Hypothalamus (tissue), 51 donors: ENCODE measurements around the gene CCL19.

Experiments used
- DNase-seq, 51 donors: peaks; one replicate each; lab custom pipeline; 2025; lab: John Stamatoyannopoulos, UW

CCL19 gene

DNA sequence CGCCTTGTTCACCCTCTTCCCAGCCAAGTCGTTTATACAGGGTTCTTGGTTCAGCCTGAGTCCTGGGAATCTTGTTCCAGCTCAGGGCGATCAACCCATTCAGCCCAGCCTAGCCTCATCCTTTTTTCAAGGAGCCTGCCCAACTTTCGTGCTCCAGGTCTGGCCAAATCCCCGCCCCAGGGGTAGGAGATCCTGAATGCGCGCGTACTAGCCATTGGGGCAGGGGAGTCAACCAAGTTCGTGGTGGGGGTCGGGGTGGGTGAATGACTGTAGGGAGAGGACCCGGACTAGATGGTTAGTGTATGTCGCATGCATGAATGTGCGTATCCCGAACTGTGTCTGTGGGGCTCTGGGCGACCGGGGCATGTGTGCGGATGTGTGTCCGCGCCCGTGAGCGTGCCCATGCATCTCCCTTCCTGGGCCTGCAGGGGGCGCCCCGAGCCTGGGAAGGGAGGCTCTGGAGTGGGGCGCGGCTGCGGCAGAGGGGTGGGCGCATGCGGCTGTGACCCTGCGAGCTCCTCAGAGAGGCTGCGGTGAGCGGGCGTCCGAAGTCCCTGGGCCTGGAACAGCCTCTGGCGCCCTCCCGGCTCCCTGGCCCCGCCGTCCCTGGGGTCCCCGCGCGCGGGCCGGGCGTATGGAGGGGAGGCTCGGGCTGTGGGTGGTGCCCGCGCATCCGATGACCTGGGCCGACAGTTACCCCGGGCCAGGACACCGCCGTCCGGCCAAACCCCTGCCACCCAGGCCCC lies 10.1 kb upstream of the CCL19 start:
- DNase-seq, result peak in 50 of 51 donors; percentile 4 to 79 (median 42)

DNA sequence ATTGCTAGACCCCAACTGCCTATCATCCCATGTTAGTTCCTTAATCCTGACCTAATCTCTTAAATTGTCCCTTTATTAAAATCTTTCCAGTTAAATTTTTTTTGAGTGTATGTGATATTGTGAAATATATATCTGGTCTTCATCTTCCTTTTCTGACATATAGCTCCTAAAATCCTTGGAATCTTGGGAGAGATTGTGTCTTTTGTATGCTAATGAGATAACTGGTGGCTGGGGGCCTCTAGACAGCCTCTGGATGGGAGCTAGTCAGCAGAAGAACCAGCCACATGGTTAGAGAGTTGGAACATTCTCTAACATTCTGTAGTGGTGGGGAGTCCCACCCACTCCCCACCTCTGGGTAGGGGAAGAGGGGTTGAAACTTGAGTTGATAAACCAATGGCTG lies 3.7 kb upstream of the CCL19 start:
- no peak for DNase-seq

DNA sequence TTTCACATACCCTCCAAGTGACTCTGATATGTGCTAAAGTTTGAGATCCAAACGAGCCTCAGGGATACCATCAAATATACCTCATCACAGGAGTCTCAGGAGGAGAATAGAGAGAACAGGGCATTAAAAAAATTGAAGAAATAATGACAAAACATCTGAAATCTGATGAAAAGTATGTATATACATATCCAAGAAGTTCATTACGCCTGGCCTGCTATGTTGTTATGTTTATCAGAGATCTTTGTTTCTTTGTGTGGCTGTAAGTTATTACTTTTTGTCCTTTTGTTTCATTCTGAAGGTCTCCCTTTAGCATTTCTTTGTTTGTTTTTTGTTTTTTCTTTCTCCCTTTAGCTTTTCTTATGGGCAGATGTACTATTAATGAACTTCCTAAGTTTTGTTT lies 2.5 kb upstream of the CCL19 start:
- DNase-seq, result no peak

DNA sequence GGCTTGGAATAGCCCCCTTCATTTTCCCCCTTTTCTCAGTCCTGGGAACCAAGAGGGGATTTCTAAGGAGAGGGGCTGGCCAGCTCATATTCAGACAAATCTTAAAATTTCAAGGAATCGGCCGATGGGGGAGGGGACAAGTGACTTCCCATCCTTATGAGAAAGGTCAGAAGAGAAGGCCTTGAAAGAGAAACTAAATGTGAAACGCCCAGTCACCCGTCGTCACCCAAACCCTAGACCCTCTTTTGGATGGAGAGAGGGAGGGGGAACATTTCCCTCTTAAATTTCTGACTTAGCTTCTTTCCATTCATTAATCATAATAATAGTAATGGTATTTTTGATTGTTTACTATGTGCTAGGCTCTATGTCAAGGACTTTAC lies 850 bp upstream of the CCL19 start:
- no peak for DNase-seq

DNA sequence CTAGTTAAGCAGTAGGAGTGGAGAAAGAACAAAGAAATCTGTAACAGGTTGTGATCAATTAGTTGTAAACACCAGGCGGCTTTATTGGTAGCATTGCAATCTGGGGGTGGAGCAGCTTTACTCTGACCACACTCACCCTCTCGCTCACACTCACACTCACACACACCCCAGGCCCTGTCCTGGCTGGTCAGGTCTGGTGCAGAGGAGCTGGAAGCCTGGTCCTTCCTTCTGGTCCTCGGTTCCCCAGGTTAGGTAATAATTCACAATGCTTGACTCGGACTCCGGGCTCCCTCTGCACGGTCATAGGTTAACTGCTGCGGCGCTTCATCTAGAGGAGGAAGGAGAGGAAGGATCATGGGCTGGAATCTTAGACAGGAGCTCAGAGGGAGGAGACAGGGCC lies 1.6 kb downstream of the CCL19 start:
- DNase-seq, result no peak

DNA sequence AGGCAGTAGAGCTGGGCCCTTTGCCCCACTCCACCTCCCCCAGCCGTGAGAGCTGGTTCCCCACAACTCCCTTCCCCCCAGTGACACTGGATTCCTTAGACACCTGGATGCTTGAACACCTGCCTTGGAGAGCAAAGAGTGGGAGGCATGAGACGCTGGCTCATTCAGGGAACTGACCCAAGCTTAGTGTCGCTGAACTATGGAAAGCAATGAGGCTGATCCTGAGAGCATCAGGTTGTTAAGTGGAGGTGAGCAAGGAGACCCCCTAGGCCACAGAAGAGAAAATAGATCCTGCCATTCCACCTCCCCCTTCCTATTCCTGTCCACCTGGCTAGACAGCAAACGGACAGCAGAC lies 2.0 kb downstream of the CCL19 start:
- no peak for DNase-seq

DNA sequence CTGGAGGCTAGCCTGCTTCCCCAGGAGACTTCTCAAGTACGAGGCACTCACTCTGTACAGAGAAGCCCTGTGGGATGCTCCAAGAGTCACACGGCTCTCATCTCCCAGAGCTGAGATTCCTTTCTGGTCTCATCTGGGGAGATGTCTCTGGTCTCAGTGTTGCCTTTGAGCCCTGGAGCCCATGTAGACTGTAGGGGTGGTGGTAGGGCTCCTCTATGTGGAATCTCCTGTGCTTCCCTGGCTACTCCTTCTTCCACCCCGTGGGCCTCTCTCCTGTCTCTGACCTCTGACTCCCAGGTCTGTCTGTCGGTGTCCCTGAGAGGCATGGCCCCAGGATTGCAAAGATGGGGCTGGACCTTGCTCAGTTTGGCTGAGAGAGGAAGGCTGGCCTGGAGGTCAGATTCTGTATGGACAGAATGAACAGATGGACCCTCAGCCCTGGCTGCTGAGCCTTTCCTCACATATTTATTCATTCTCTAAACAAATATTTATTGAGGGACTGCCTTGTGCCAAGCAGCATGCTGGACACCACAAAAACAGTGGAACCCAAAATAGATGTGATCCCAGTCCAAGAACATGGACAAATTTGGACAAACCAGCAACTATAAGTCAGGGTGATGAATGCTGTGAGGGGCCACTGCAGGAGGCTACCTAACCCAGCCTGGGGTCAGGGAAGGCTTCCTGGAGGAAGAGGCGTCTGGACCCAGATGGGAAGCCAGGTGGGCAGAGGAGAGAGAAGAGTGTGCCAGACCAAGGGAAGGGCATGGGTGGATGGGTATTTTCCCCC lies 2.6 kb downstream of the CCL19 start:
- DNase-seq, result no peak

DNA sequence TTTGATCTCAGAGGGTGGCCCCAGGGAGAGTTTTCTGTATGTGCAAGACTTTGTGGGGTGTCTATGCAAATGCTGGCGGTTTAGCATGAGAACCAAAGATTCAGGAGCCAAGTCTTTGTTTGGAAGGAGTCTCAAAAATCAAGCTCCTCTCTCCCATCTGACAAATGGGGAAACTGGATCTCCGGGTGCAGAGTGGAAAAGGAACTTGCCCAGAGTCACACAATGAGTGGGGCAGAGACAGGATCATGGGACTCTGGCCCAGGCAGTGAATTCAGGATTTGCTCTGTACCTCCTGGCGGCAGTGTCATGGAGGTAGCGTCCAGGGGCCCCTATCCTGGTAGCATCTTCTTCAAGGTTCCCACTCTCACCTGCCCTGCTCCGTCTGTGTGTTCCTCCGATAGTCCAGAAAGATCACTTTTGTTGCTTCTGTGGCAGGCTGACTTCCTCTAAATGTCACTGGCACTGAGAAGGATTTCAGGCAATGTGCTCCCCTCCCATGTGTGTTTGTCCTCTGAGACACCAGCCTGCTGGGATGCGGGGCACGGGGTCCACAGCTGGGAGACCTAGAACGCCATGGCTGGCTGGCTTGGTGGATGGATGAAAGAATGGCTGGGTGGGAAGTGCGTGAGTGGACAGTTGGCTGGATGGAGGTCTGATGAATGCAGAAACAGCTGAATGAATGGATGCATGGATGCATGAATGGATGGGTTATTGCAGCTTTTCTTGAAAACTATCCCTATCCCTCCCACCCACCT lies 3.6 kb downstream of the CCL19 start:
- DNase-seq, result no peak

DNA sequence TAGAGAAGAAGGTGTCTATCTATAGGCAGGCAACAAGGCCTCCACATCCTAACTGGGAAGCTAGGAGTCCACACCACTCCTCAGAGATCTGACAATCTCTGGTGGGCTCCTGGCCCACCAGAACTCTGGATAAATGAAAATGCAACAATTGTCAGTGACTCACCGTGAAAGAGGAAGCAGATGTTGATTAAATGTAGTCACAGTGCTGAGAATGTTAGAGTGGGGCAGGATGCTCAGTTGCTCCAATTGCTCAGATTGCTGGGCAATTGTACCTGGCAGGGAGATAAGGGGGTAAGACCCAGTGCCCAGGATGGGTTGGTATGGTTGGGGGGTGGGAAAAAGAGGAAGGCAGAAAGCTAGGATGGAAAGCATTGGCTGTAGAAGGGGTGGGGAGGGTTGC lies 4.3 kb downstream of the CCL19 start:
- no peak for DNase-seq

DNA sequence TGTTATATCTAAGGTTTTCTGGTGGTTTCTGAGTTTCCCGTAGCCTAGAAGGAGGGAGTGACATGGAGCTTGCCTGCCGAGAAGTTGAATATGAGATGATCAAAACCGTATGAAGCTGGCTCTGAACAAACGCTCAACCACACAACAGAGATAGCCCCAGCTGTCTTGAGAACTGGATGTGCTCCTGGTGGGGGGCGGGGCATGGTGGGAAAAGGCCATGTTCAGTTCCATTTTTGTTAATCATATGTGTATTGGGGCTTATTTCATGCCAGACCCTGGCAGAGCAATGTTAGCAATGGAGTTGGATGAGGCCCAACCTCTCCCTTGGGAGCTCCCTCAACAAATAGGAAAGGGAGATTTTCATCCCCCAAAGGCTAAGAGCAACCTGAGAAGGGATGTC lies 4.8 kb downstream of the CCL19 start:
- no peak for DNase-seq

DNA sequence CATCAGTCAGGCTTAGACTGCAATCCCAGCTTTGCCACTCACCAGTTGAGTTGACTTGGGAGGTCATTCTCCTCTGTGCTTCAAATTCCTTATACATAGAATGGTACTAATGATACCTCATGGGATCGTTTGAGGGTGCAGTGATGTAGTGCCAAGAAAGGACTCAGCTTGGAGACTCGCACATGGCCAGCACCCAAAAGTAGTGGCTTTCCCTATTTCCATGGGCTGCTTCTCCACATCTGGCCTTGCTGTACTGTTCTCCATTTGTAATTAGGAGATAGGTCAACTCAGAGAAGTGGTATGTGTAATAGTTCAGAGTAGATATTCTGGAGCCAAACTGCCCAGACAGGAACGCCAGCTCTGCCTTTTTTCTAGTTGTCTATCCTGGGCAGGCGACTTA lies 5.5 kb downstream of the CCL19 start:
- no peak for DNase-seq

DNA sequence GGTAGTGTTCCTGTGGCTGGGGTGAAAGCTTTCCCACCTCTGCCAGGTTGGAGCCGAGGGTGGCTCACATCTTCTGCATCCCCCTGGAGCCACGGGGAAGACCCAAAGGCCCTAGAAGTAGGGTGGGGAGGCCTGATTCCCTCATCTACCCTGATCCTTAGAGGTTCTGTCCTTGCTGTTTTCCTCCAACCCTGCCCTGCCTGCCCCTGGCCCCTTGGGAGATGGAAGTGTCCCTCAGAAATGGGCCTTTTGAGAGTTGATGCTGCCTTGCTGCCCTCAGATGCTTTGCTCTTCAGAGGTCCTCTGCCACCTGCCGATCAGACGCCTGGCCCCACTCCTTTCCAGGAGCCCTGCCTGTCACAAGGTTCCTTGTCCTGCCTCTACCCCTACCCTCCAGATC lies 6.3 kb downstream of the CCL19 start:
- DNase-seq, result no peak

DNA sequence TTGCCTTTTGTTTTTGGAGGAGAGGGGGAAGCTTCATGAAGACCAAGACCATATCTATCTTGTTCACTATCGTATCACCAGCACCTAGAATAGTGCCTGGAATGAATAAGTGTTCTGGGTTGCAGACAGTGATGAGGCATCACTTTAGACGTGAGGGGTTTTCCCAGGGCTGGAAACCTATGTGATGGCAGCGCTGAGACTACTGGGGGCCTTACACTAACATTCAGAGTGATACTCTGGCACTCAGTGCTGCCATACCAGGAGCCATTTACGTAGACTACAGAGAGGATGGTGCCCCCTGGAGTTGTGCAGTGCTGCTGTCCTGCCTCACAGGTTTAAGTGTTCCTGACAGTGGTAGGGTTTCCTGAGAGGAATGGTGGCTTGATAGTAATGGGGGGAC lies 6.9 kb downstream of the CCL19 start:
- DNase-seq, result no peak

DNA sequence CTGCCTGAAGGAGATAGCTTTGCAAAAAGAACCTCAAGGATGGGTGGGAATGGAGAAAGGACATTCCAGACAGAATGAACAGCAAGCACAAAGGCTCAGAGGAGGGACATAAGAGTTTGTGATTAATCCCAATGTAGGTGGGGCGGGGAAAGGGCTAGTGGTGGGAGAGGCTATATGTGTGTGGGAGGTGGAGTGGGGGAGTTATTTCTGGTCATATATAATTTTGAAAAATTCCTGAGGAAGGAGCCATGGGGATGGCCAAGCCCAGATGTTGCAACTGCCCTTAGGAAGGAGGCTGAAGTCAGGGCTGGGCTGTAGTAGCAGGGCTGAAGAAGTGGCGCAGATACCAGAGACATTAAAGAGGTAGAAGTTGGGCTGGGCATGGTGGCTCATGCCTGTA lies 15.2 kb downstream of the CCL19 start:
- no peak for DNase-seq

DNA sequence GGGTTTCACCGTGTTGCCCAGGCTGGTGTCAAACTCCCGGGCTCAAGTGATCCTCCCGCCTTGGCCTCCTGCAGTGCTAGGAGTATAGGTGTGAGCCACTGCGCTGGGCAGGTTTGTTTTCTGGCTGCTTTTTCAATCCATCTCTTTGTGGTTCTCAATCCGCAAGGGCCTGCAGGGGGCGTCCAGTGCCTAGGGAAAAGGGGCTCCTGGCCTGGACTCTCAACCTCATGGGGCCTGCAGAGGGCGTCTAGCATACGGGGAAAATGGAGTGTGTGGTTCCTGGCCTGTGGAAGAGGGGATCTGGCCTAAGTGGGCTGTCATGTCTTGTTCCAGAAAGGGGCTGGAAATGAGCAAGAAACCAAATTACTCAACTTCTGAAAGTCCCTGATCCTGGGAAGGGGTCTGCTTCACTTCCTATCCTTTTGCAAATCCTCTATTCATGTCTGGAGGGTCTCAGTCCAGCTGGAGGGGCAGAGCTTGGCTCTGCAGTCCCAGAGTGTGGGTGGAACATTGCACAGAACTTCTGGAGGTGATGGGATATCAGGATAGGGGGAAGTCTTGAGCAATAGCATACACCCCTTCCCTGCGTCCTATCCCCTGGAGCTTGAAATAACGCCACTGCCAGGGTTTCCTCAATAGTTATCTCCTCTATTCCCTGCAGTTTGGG lies 15.9 kb downstream of the CCL19 start:
- DNase-seq, result peak in 18 of 51 donors; percentile 2 to 56 (median 15)

DNA sequence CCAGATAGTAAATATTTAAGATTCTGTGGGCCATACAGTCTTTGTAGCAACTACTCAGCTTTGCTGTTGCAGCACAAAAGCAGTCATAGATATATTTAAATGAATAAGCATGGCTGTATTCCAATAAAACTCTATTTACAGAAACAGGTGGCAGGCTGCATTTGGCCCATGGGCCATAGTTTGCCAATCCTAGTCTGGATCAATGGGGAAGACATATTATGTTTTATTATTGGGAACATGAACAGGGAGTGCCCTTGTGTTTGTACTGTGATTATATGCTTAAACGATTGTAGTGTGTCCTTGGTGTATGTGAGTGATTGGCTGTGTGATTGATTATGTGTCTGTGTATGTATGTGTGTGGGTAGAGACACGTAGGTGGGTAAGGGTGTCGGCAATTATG lies 16.6 kb downstream of the CCL19 start:
- no peak for DNase-seq

DNA sequence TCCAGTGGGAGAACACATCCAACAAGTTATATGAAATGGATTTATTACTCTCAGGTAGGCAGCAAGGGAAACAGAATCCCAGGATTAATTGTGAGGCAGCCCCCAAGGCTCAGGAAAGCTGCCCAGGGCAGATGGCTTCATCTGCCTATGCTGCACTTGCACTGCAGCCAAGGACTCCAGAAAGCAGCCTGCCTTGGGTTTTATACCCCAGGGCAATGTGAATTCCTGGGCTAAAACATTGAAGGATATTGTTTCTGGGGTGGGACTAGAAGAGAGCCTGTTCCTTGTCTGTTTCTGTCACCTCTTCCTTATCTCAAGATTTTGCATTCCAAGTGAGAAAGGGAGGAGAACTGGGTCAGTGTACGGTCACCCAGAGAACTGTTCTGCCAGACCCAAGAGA lies 19.8 kb downstream of the CCL19 start:
- DNase-seq, result no peak

DNA sequence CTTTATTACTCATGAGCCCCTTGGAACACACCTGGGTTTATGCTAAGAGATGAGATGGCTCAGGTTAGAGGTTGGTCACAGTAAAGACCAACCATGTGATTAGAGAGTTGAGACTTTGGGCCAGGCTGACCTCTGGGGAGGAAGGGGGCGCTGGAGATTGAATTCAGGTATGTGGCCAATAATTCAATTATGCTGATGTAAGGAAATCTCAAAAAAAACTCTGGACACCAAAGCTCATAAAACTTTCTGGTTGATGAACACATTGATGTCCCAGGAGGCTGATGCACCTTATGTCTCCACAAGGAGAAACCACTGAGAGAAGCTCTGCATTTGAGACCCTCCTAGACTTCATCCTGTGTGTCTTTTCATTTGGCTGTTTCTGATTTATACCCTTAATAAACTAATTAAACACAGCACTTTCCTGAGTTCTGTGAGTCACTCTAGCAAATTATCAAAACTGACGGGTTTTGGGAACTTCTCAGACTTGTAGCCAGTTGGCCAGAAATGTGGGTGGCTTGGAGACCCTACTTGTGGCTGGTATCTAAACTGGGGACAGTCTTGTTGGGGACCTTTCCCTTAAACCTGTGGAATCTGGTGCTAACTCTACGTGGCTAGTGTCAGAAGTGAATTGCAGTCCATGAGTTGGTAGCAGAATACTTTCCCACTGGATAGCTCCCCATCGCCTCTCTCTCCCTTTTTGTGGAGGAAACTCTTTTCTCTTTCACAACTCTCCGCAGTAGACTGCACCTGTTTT lies 21.1 kb downstream of the CCL19 start:
- no peak for DNase-seq

DNA sequence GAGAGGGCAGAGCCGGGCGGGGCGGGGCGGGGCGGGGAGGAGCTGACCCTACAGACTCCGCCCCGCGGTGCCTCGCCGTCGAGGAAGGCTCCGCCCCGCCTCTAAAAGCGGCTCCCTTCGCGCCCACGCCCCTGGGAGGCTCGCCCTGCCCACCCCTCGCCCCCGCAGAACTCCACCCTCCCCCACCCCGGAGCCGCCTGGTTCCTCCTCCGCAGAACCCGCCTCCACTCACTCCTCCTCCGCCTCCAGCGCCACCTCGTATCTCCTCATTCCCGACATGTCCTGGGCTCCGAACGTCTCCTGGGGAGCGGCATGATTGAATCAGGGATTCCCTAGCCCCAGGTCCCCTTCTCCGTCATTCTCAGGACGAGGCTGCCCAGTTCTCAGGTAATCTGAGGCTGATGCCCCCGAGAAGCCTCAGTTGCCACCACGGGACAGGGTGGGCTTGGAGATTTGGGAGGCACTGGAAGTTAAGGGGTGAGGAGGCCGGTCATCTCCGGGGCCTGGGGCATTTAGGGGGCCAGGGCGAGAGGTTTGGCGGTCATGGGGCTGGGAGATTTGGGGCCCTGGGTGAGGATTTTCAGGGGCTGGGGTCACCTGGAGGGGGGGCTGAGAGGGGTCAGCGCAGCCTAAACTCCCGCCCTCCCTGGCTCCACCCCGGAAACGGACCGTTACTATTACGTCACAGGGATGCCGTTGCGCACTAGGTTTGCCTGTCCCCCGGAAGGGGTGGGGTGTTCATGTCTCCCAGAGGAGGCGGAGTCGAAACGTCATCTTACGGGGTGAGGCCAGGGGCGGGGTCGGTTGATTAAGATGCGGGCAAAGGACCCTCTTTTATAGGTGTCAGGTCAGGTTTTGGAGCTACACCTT lies 25.5 kb downstream of the CCL19 start:
- peak; percentile 19 to 97 (median 88) for DNase-seq

DNA sequence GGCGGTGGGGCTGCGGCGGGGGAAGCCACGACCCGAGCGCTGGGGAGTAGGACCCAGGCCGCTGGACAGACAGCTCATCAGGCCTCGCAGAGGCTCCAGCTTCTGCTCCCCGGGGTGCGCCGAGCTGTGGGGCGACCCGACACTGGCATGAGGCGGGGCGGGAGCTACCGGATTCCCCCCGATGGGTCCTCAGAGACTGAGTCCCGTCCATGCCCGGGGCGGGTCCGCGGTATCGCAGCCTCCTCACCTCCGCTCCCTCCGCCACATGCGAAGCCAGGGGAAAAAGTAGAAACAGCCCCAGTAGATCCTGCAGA lies 26.1 kb downstream of the CCL19 start:
- DNase-seq, result no peak
